ENCODE measurements around the gene CDK5.
"Not testable (repeated sequence)": the region's sequence is repeated elsewhere in the genome, so short reads cannot be mapped to it uniquely, and the experiment has no call there.

Gene CDK5

GRCh38 chr7:151028948-151029501 lies 28.7 kb downstream of the CDK5 start:
- TF ChIP-seq, protein P1, sequence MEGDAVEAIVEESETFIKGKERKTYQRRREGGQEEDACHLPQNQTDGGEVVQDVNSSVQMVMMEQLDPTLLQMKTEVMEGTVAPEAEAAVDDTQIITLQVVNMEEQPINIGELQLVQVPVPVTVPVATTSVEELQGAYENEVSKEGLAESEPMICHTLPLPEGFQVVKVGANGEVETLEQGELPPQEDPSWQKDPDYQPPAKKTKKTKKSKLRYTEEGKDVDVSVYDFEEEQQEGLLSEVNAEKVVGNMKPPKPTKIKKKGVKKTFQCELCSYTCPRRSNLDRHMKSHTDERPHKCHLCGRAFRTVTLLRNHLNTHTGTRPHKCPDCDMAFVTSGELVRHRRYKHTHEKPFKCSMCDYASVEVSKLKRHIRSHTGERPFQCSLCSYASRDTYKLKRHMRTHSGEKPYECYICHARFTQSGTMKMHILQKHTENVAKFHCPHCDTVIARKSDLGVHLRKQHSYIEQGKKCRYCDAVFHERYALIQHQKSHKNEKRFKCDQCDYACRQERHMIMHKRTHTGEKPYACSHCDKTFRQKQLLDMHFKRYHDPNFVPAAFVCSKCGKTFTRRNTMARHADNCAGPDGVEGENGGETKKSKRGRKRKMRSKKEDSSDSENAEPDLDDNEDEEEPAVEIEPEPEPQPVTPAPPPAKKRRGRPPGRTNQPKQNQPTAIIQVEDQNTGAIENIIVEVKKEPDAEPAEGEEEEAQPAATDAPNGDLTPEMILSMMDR (IDR thresholded peaks at IDR 0.05; ENCODE audit: low read length, missing control alignments), result no peak
- H3K4me3 ChIP-seq (replicated peaks; ENCODE audit: low read depth, low read length), result peak overlapping the region; percentile 88

DNA sequence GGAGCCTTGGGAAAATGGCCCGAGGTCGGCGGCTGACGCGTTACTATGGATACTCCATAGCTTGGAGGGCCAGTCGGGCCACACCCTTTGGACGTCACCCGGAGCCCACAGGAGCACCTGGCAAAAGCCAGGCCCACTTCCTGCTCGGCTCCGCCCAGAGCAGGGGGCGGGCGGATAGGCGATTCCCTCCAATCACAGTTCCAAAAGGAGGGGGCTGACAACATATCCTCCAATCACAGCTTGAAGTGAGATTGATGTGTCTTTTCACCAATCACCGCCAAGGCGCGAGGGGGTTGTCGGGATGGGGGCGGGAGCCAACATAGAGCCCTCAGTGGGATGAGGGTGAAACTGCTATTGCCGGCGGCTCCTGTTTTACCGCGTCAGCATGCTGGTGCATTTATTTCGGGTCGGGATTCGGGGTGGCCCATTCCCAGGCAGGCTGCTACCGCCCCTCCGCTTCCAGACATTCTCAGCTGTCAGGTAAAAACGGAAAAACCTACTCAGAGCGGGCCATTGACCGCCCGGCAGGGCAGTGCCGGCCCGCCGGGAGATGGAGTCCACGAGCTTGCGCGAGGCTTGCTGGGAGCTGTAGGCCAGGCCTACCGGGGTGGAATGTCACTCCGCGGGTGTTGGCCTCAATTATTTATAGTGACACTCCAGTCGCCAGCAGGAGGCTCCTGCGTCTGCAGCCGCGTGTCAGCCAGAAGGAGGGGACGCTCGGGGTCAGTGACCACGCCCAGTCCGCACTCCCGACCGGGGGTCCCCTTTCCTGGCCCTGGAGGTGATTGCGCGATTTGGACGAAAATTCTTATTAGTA lies 29.4 kb downstream of the CDK5 start, which contains the start of gene ABCB8:
TSS of gene ABCB8 (plus strand) at position 320 of the 817 bp plus-strand sequence. CDS start at position 386, 66 bp downstream.
- peak; percentile 99 for DNase-seq (ENCODE audit: low read depth)
- H3K4me3 ChIP-seq (replicated peaks; ENCODE audit: low read depth, low read length), result peak within 1 kb of the TSS; percentile 88
- TF ChIP-seq, protein P1 (IDR thresholded peaks at IDR 0.05; ENCODE audit: low read length, missing control alignments), result peak; percentile 27

More at GRCh38 chr7:151028948-151029501, 28.7 kb downstream of the CDK5 start:
- no peak for DNase-seq (ENCODE audit: low read depth)

GRCh38 chr7:151027728-151028130 lies 30.0 kb downstream of the CDK5 start:
- peak overlapping the region; percentile 88 for H3K4me3 ChIP-seq (replicated peaks; ENCODE audit: low read depth, low read length)
- DNase-seq (ENCODE audit: low read depth), result not testable (repeated sequence)

- H3K4me3 ChIP-seq (replicated peaks; ENCODE audit: low read depth, low read length); DNase-seq (ENCODE audit: low read depth): not testable (repeated sequence)
These were observed 30.6 kb downstream of the CDK5 start for GRCh38 chr7:151026771-151027727.

GRCh38 chr7:151025924-151026671 lies 31.6 kb downstream of the CDK5 start:
- DNase-seq (ENCODE audit: low read depth), result no peak
- H3K4me3 ChIP-seq (replicated peaks; ENCODE audit: low read depth, low read length), result no peak overlapping the region
- TF ChIP-seq, protein P1 (IDR thresholded peaks at IDR 0.05; ENCODE audit: low read length, missing control alignments), result no peak

DNA sequence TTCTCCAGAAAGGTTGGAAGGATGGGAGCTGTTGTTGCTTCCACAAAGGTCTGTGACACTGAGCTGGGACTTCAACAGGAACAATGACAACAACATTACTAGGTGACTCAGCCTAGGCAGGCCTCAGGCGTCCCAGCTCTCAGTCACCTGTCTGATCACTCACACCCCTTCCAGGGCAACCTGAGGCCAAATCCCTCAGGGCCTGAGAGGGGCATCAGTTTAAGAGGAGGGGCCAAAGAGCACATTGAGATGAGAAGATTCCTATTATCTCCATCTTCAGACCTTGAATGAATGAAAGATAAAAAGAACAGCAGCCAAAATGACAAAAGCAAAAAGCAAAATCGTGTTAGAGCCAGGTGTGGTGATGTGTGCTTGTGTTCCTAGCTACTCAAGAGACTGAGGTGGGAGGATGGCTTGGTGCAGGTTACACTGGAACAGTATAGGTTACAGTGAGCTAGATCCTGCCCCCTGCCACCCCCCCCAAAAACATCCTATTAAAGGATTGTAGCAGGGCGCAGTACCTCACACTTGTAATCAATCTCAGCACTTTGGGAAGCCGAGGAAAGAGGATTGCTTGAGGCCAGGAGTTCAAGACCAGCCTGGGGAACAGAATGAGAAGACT lies 33.2 kb downstream of the CDK5 start, which contains the start of gene ATG9B:
TSS of gene ATG9B (minus strand) at position 60 of the 622 bp plus-strand sequence. CDS start 71 bp downstream, outside the sequence.
- TF ChIP-seq, protein P1 (IDR thresholded peaks at IDR 0.05; ENCODE audit: low read length, missing control alignments), result no peak
- H3K4me3 ChIP-seq (replicated peaks; ENCODE audit: low read depth, low read length), result no peak within 1 kb of the TSS
- no peak for DNase-seq (ENCODE audit: low read depth)

DNA sequence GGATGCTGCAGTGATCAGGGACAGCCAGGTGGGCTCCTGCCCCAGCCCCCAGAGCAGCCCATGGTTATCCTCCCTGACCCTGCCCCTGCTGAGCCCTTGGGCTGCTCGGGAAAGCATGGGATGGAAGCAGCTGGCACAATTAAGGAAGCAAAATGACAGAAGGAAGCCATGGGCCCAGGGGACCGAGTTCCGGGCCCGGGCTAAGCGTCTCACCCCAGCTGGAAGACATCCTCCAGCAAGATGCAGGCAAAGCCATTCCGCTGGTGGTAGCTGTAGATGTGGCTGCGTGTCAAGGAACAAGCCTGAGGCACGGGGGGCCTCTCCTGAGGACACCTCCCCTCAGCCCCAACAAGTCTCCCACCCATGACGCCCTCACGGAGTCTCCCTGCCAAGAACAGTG lies 34.5 kb downstream of the CDK5 start:
- DNase-seq (ENCODE audit: low read depth), result no peak
- TF ChIP-seq, protein P1 (IDR thresholded peaks at IDR 0.05; ENCODE audit: low read length, missing control alignments), result no peak
- no peak overlapping the region for H3K4me3 ChIP-seq (replicated peaks; ENCODE audit: low read depth, low read length)
